Tibial nerve (tissue), 3 donors: ENCODE data around the gene LGALS1.

Experiments
- POLR2A ChIP-seq, 2 donors: fragments of 450-650 bp; IDR thresholded peaks; one replicate each; pipeline ENCODE4 v1.6.1; 2017; ENCODE audit warnings: antibody characterized with exemption in 2 of 2, mild to moderate bottlenecking in 2 of 2, moderate library complexity in 2 of 2
- TF ChIP-seq, protein P1 (sequence below), 5 experiments: fragments of 200-600 bp in 3 of 5; fragments of 450-650 bp in 2 of 5; sonication (generic) in 3 of 5; IDR thresholded peaks; one replicate each; pipeline ENCODE4 v1.5.1; 2016 to 2019; ENCODE audit warnings: antibody characterized with exemption in 5 of 5, mild to moderate bottlenecking in 3 of 5, moderate library complexity in 2 of 5

DNA sequence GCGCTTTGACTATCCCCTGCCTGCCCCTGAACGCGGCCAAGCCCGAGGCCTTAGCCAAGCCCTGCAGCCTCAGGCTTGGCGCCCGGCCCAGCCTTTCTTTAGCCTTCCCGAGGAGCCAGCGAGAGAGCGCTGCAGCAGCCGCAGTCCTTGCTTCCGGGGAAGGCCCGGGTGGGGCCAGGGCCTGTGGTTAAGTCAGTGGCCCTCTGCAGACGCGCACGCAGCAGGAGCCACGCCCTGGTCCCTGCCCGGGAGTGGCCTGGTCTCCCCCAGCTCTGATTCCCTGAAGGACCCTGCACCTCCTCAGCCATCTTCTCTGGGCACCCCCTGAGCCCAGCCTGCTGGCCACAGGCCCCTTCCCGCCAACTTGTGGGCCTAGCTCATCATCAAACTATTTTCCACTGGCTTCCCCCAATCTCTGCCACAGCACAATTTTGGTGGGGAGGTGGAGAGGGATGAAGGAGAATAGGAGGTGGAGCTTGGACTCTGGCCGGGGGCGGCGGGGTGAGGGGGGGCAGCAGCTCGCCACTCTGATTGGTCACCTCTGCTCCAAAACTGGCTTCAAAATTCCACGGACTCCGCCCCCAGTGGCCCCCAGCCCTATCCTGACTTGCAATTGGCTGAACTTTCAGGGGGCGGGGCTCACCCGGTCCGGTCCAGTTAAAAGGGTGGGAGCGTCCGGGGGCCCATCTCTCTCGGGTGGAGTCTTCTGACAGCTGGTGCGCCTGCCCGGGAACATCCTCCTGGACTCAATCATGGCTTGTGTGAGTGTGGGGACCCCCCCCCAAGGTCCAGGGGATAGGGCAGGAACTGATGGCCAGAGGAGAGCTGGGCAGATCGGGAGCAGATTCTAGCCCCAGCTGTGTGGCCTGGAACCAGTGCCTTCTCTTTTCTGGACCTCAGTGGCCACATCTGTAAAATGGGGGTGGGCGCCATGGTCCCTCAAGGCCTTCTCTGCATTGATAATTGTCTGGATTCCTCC lies at the start of gene LGALS1:
- TF ChIP-seq, protein P1, sequence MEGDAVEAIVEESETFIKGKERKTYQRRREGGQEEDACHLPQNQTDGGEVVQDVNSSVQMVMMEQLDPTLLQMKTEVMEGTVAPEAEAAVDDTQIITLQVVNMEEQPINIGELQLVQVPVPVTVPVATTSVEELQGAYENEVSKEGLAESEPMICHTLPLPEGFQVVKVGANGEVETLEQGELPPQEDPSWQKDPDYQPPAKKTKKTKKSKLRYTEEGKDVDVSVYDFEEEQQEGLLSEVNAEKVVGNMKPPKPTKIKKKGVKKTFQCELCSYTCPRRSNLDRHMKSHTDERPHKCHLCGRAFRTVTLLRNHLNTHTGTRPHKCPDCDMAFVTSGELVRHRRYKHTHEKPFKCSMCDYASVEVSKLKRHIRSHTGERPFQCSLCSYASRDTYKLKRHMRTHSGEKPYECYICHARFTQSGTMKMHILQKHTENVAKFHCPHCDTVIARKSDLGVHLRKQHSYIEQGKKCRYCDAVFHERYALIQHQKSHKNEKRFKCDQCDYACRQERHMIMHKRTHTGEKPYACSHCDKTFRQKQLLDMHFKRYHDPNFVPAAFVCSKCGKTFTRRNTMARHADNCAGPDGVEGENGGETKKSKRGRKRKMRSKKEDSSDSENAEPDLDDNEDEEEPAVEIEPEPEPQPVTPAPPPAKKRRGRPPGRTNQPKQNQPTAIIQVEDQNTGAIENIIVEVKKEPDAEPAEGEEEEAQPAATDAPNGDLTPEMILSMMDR (IDR thresholded peaks at IDR 0.05), result peak in 2 of 5 experiments; percentile 7 to 15
- peak; percentile 39 to 70 for TF ChIP-seq POLR2A (IDR thresholded peaks at IDR 0.05)
